ENCODE data around the gene TPM4.
"Not testable (repeated sequence)": the region's sequence is repeated elsewhere in the genome, so short reads cannot be mapped to it uniquely, and the experiment has no call there.

TPM4 gene

DNA sequence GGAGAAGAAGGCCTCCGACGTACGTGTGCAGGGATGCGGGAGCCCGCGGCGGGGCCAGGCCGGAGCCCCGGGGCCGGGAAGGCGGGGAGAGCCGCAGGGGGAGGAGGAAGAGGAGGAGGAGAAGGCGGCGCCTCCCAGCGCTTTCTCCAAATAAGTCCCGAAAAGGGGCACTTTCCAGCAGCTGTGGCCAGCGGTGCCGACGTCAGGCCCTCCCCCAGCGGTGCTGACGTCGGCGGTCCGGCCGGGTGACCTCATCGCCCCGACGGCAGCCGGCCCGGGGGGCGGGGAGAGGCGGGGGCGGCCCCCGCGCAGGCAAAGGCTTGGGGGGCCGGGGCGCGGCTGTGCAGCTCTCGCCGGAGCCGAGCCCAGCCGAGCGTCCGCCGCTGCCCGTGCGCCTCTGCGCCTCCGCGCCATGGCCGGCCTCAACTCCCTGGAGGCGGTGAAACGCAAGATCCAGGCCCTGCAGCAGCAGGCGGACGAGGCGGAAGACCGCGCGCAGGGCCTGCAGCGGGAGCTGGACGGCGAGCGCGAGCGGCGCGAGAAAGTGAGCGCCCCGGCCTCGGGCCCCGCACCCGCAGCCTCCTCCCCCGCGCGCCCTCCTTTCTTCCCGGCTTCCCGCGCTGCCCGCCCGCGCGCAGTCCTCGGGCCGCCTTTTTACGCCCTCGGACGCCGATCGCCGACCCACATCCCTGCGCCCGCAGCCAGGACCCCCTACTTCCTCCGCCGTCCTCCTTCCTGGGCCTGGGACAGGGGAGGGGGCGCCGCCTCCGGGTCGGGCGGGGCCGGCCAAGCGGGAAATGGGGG, at the start of gene TPM4:
Gene TPM4 (plus strand): TSS at position 342 of the 804 bp plus-strand sequence. CDS start 71 bp downstream, at position 413.
- peak; percentile 91 for DNase-seq (ENCODE audit: low read depth)
- TF ChIP-seq, protein P1, sequence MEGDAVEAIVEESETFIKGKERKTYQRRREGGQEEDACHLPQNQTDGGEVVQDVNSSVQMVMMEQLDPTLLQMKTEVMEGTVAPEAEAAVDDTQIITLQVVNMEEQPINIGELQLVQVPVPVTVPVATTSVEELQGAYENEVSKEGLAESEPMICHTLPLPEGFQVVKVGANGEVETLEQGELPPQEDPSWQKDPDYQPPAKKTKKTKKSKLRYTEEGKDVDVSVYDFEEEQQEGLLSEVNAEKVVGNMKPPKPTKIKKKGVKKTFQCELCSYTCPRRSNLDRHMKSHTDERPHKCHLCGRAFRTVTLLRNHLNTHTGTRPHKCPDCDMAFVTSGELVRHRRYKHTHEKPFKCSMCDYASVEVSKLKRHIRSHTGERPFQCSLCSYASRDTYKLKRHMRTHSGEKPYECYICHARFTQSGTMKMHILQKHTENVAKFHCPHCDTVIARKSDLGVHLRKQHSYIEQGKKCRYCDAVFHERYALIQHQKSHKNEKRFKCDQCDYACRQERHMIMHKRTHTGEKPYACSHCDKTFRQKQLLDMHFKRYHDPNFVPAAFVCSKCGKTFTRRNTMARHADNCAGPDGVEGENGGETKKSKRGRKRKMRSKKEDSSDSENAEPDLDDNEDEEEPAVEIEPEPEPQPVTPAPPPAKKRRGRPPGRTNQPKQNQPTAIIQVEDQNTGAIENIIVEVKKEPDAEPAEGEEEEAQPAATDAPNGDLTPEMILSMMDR (IDR thresholded peaks at IDR 0.05; ENCODE audit: insufficient read depth, low read depth, low read length, missing control alignments): no peak
- peak within 1 kb of the TSS; percentile 74 for H3K4me3 ChIP-seq (ENCODE audit: low read length)

DNA sequence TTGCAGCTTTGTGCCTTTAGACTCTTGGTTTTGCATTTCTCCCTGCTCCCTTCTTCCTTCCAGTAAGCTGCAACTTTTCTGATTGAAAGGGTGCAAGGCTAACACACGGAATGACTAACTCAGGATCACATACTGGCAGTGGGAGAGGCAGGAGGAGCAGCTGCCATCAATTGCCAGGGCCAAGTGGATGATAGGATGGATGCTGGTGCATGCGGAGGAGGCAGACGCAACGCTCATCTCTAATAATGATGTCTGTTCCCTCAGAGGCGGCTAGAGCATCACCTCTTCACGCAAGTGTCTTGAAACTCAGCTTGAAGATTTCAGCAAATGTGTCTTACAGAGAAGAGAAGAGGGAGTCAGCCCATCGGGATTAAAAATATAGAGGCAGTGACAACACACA, 49.5 kb upstream of the TPM4 start:
- no peak for DNase-seq (ENCODE audit: low read depth)
- no peak overlapping the region for H3K4me3 ChIP-seq (ENCODE audit: low read length)
- TF ChIP-seq, protein P1 (IDR thresholded peaks at IDR 0.05; ENCODE audit: insufficient read depth, low read depth, low read length, missing control alignments): no peak

DNA sequence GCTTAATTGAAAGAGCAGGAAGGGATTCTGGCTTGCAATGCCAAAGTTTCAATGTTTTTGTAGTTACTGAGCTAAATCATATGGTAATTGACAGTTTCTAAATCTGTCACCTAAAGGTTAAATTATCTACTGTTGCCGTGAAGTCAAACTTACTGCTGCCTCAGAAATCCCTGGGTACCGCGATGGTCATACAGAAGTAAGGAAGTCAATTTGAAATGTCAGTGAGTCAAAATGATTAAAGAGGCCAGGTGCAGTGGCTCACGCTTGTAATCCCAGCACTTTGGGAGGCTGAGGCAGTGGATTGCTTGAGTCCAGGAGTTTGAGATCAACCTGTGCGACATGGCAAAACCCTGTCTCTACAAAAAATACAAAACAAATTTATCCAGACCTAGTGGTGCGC, 48.8 kb upstream of the TPM4 start:
- TF ChIP-seq, protein P1 (IDR thresholded peaks at IDR 0.05; ENCODE audit: insufficient read depth, low read depth, low read length, missing control alignments): no peak
- no peak for DNase-seq (ENCODE audit: low read depth)
- no peak overlapping the region for H3K4me3 ChIP-seq (ENCODE audit: low read length)

DNA sequence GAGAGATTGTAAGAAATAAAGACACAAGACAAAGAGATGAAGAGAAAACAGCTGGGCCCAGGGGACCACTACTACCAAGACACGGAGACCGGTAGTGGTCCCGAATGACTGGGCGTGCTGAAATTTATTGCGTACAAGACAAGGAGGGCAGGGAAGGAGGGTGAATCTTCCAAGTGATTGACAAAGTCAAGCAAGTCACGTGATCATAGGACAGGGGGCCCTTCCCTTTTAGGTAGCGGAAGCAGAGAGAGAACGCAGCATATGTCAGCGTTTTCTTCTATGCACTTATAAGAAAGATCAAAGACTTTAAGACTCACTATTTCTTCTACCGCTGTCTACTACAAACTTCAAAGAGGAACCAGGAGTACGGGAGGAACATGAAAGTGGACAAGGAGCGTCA, 46.1 kb upstream of the TPM4 start:
- DNase-seq (ENCODE audit: low read depth); H3K4me3 ChIP-seq (ENCODE audit: low read length): not testable (repeated sequence)

DNA sequence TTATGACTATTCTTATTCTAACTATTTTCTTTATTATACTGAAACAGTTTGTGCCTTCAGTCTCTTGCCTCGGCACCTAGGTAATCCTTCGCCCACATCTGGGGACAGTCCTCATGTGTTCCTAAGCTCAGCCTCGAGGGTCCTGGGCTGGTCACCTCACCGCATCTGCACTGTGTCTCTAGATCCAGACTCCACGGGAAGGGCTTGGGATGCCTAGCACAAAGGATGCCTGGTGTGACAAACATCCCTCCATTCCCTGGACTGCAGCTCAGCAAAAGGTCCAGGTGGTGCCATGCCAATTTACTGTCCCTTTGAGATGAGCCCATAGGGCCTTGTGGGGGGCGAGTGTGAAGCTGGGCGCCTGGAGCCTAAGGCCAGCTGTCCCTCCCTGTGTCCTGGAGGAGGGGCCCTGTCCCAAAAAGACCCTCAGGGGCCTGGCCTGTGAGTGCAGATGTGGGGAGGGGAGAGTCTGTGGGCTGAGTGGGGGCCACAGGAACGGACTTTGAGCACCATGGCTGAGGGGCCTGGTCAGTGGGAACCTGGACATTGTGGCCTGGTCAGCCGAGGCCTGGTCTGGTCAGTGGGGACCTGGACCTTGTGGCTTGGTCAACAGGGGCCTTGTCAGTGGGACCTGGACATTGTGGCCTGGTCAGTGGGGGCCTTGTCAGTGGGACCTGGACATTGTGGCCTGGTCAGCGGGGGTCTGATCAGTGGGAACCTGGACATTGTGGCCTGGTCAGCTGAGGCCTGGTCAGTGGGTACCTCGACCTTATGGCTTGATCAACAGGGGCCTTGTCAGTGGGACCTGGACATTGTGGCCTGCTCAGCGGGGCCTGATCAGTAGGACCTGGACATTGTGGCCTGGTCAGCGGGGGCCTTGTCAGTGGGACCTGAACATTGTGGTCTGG, 45.1 kb upstream of the TPM4 start:
- no peak overlapping the region for H3K4me3 ChIP-seq (ENCODE audit: low read length)
- TF ChIP-seq, protein P1 (IDR thresholded peaks at IDR 0.05; ENCODE audit: insufficient read depth, low read depth, low read length, missing control alignments): no peak
- no peak for DNase-seq (ENCODE audit: low read depth)

DNA sequence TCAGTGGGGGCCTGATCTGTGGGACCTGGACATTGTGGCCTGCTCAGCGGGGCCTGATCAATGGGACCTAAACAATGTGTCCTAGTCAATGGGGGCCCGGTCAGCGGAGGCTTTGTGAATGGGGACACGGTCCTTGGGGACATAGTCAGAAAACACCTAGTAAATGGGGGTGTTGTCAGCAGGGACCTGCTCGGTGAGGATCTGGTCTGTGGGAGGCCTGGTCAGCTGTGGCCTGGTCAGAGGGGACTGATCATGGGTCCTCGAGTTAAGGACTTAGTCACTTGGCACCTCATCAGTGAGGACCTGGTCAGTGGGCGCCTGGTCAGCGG, 44.5 kb upstream of the TPM4 start:
- TF ChIP-seq, protein P1 (IDR thresholded peaks at IDR 0.05; ENCODE audit: insufficient read depth, low read depth, low read length, missing control alignments): no peak
- no peak for DNase-seq (ENCODE audit: low read depth)
- H3K4me3 ChIP-seq (ENCODE audit: low read length): no peak overlapping the region

DNA sequence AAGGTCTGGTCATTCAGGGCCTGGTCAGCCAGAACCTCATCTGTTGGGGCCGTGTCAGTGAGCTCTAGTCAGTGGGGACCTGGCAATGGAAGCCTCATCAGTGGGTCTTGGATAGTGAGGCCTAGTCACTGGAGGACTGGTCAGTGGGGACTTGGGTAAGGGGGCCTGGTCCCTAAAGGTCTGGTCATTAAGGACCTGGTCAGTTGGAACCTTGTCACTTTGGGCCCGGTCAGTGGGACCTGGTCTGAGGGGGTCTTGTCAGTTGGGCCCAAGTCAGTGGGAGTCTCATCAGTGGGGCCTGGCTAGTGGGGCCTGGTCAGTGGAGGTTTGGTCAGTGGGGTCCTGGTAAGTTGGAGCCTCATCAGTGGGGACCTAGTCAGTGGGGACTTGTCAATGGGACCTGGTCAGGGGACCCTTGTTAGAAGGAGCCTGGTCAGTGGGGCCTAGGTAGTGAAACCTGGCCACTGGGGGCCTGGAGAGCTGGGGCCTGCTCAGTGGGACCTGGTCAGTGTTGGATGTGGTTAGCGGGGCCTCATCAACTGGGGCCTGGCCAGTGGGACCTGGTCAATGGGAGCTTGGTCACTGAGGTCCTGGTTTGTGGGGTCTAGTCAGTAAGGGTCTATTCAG, 43.7 kb upstream of the TPM4 start:
- TF ChIP-seq, protein P1 (IDR thresholded peaks at IDR 0.05; ENCODE audit: insufficient read depth, low read depth, low read length, missing control alignments): no peak
- no peak overlapping the region for H3K4me3 ChIP-seq (ENCODE audit: low read length)
- DNase-seq (ENCODE audit: low read depth): no peak
